ENCODE results near the gene TET3. TPM values are rescaled to one million over a fixed set of nuclear protein-coding genes. Genes with fewer than 3 reads are reported as not detected.

TET3 gene
- total and polyA plus RNA-seq, 2 of the 4 experiments (the other 2 are of a cell fraction): 1.6 to 1.8 TPM

DNA sequence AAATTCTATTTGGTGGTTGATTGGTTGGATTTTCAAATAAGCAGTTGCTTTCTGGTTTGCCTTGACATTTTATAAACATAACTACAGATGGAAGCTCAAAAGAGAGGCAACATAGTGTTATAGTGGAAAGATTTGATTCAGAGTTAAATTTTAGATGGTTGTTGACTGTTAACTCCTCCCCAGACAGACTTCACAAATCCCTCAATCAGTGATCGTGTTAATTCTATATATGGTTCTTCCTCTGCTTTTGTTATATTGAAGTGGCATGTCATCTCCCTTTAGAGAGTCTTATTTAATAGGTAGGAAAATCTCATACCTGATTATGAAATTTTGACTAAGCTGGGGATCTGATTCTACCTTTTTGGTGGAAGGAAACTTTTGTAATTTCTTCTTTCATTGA, 38.5 kb upstream of the TET3 start:
- TF ChIP-seq RFX5 (IDR thresholded peaks at IDR 0.05; ENCODE audit: low read depth, low read length) (no peak), POLR2A (IDR thresholded peaks at IDR 0.05; ENCODE audit: low read depth, low read length) (no peak), RAD21 (IDR thresholded peaks at IDR 0.05; ENCODE audit: low read length) (no peak), SMC3 (IDR thresholded peaks at IDR 0.05; ENCODE audit: low read depth, low read length) (no peak), CHD1 (IDR thresholded peaks at IDR 0.05; ENCODE audit: low read depth, low read length) (no peak), NFE2L2 (IDR thresholded peaks at IDR 0.05; ENCODE audit: low read depth, low read length) (no peak), CEBPB (IDR thresholded peaks at IDR 0.05; ENCODE audit: low read depth, low read length) (no peak), MAZ (IDR thresholded peaks at IDR 0.05; ENCODE audit: borderline replicate concordance, low read depth, low read length) (no peak), MXI1 (IDR thresholded peaks at IDR 0.05; ENCODE audit: borderline replicate concordance, low read depth, low read length) (no peak), MAFK (IDR thresholded peaks at IDR 0.05; ENCODE audit: low read depth, low read length) (no peak), FOS (IDR thresholded peaks at IDR 0.05; ENCODE audit: low read depth, low read length) (no peak), RCOR1 (IDR thresholded peaks at IDR 0.05; ENCODE audit: insufficient replicate concordance, low read length) (no peak), BHLHE40 (IDR thresholded peaks at IDR 0.05; ENCODE audit: low read depth, low read length) (no peak)
- TF ChIP-seq, protein P1, sequence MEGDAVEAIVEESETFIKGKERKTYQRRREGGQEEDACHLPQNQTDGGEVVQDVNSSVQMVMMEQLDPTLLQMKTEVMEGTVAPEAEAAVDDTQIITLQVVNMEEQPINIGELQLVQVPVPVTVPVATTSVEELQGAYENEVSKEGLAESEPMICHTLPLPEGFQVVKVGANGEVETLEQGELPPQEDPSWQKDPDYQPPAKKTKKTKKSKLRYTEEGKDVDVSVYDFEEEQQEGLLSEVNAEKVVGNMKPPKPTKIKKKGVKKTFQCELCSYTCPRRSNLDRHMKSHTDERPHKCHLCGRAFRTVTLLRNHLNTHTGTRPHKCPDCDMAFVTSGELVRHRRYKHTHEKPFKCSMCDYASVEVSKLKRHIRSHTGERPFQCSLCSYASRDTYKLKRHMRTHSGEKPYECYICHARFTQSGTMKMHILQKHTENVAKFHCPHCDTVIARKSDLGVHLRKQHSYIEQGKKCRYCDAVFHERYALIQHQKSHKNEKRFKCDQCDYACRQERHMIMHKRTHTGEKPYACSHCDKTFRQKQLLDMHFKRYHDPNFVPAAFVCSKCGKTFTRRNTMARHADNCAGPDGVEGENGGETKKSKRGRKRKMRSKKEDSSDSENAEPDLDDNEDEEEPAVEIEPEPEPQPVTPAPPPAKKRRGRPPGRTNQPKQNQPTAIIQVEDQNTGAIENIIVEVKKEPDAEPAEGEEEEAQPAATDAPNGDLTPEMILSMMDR (conservative IDR thresholded peaks at IDR 0.05; ENCODE audit: low read depth, low read length): no peak
- TF ChIP-seq, protein P2, sequence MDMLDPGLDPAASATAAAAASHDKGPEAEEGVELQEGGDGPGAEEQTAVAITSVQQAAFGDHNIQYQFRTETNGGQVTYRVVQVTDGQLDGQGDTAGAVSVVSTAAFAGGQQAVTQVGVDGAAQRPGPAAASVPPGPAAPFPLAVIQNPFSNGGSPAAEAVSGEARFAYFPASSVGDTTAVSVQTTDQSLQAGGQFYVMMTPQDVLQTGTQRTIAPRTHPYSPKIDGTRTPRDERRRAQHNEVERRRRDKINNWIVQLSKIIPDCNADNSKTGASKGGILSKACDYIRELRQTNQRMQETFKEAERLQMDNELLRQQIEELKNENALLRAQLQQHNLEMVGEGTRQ (IDR thresholded peaks at IDR 0.05; ENCODE audit: low read depth, low read length): no peak
- TF ChIP-seq, protein P3, sequence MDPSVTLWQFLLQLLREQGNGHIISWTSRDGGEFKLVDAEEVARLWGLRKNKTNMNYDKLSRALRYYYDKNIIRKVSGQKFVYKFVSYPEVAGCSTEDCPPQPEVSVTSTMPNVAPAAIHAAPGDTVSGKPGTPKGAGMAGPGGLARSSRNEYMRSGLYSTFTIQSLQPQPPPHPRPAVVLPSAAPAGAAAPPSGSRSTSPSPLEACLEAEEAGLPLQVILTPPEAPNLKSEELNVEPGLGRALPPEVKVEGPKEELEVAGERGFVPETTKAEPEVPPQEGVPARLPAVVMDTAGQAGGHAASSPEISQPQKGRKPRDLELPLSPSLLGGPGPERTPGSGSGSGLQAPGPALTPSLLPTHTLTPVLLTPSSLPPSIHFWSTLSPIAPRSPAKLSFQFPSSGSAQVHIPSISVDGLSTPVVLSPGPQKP (IDR thresholded peaks at IDR 0.05; ENCODE audit: borderline replicate concordance, low read depth, low read length): no peak
- ChIA-PET POLR2A (ENCODE audit: unreplicated experiment) (no interaction called here), CTCF (no interaction called here)
- no peak overlapping the region for H4K5ac ChIP-seq (ENCODE audit: low read depth, low read length)
- H3K14ac ChIP-seq (replicated peaks; ENCODE audit: low read depth, low read length): no peak overlapping the region
- no peaks in the 10 kb centered on the region for H3K4me1 ChIP-seq (ENCODE audit: control insufficient read depth, insufficient read depth, low read length)
- DNase-seq (no peak), ATAC-seq (ENCODE audit: low read depth) (no peak)
- H3K23ac ChIP-seq (ENCODE audit: low read depth, low read length): no peak overlapping the region
- no peak overlapping the region for H4K8ac ChIP-seq (ENCODE audit: low read depth in 2 of 2, low read length in 2 of 2)
- H4K91ac ChIP-seq (ENCODE audit: insufficient read depth, low read depth, low read length): no peak overlapping the region
- no peak overlapping the region for H2BK120ac ChIP-seq (ENCODE audit: low read depth, low read length)
- H2BK5ac ChIP-seq (ENCODE audit: low read depth, low read length, poor library complexity, severe bottlenecking): no peak overlapping the region
- peaks cover 59% of the 10 kb centered on the region for H4K20me1 ChIP-seq (ENCODE audit: insufficient read depth, low read length)
- dilution Hi-C loops (cut with HindIII; ENCODE audit: low sequenced_read_pairs, unreplicated experiment): no loop called here
- no peak overlapping the region for H3K4ac ChIP-seq (ENCODE audit: low read depth, low read length)
- peaks cover 30 to 57% of the 10 kb centered on the region in 2 experiments for H3K79me1 ChIP-seq (ENCODE audit: low read depth in 1 of 2, low read length in 2 of 2)
- no peak overlapping the region for H3K4me2 ChIP-seq (ENCODE audit: low read depth, low read length)
- H3K9ac ChIP-seq (ENCODE audit: low read depth, low read length): no peak overlapping the region
- intact Hi-C loops (cut with micrococcal nuclease): no loop called here
- no peak overlapping the region for H2BK20ac ChIP-seq (ENCODE audit: low read depth, low read length)
- H3K36me3 ChIP-seq (ENCODE audit: control insufficient read depth, insufficient read depth, low read length): peaks cover 36% of the 10 kb centered on the region
- H3K27me3 ChIP-seq (ENCODE audit: control insufficient read depth, insufficient read depth, low read length): no peaks in the 10 kb centered on the region
- H3K27ac ChIP-seq (ENCODE audit: insufficient read depth, low read length): no peak overlapping the region
- no CpG with 5 or more reads among the region's 1 CpG for WGBS, 2 experiments (ENCODE audit: extremely low coverage in 2 of 2, insufficient read length in 1 of 2)
- no TSS peak for BruUV-seq (replicated peaks)
- H3K9me3 ChIP-seq (ENCODE audit: control insufficient read depth, insufficient read depth, low read length): no peaks in the 10 kb centered on the region
- peaks cover 11% of the 10 kb centered on the region for H3K9me1 ChIP-seq (ENCODE audit: insufficient read depth, low read length)
- in situ Hi-C loops (cut with MboI; ENCODE audit: low sequenced_read_pairs): no loop called here
- no peak overlapping the region for H3K18ac ChIP-seq (ENCODE audit: low read depth, low read length)
- no peak overlapping the region for H2AK5ac ChIP-seq (ENCODE audit: low read depth, low read length)
- no peak overlapping the region for H2BK15ac ChIP-seq (ENCODE audit: low read depth, low read length)
- H2AK9ac ChIP-seq (replicated peaks; ENCODE audit: low read depth, low read length, poor library complexity): no peak overlapping the region
- H3K56ac ChIP-seq (ENCODE audit: extremely low read depth, insufficient read depth, low read length): no peak overlapping the region
- no peak overlapping the region for H2AFZ ChIP-seq (replicated peaks; ENCODE audit: low read length, poor library complexity)
- H3K4me3 ChIP-seq (ENCODE audit: insufficient read depth, low read depth, low read length): no peak overlapping the region
